ENCODE results near the gene ATF6. TPM values are rescaled to one million over a fixed set of nuclear protein-coding genes. Genes with fewer than 3 reads are reported as not detected.
A peak's percentile ranks its signal among the peaks of the same experiment; 100 is the strongest.

ATF6 gene
- total RNA-seq, 1 experiment from 2014 or later = 10.6 TPM

- no peak for TF ChIP-seq RORB (CRISPR knock-in tag; IDR thresholded peaks at IDR 0.05)
- TF ChIP-seq SMAD3 (CRISPR knock-in tag; IDR thresholded peaks at IDR 0.05; ENCODE audit: borderline replicate concordance) = no peak
- TF ChIP-seq ZNF423 (CRISPR knock-in tag; IDR thresholded peaks at IDR 0.05) = peak; percentile 69; the same call in 1 of the 2 replicates
These were observed 242.7 kb downstream of the ATF6 start for GRCh38 chr1:162008799-162009198.

DNA sequence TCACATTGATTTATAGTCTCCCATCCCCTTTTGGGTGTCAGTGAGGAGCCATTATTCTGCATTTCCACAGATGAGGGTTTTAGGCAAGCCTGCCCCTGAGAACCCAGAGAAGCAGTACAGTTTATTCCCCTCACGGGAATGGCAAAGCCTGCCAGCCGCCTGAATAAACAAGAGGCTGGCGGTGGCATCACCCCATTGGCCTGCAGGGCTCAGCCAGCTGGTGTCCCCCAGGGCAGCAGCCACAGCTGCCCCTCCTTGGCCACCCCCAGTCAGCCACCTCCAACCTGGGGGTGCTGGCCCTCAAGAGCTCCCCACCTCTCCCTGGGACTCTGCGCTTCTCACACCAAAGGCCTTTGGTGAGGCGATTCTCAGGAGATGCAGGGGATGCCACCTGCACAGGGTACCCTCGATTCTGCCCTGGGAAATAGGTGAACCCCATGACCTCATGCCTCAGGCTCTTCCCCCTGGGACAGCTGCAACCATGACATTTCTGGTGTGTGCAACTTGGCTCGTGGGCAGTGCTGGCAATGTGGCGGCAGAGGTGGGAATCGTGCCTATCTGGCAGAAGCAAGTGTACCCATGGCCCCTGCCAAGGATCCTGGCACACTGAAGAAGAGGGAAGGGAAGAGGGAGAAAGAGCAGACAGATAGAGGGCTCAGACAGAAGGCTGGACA, 243.5 kb downstream of the ATF6 start:
- Mint-ChIP-seq H3K36me3 (peaks cover 8% of the 10 kb centered on the region), H3K4me1 (peaks cover 30% of the 10 kb centered on the region), H3K27ac (no peak overlapping the region), H3K27me3 (ENCODE audit: low read depth) (no peaks in the 10 kb centered on the region), H3K4me3 (no peak overlapping the region), H3K9me3 (peaks cover 11% of the 10 kb centered on the region)
- CTCF ChIA-PET = no interaction called here
- no peak for ATAC-seq
- POLR2A ChIA-PET = no interaction called here
- no peak for DNase-seq (ENCODE audit: low spot score)
- TF ChIP-seq ZNF317 (CRISPR knock-in tag; IDR thresholded peaks at IDR 0.05; ENCODE audit: borderline replicate concordance, low read depth) (no peak), NFATC4 (CRISPR knock-in tag; IDR thresholded peaks at IDR 0.05) (no peak), SP1 (CRISPR knock-in tag; conservative IDR thresholded peaks at IDR 0.05) (no peak), IRF1 (CRISPR knock-in tag; IDR thresholded peaks at IDR 0.05) (no peak), JUN (CRISPR knock-in tag; IDR thresholded peaks at IDR 0.05) (no peak), OVOL2 (CRISPR knock-in tag; IDR thresholded peaks at IDR 0.05; ENCODE audit: borderline replicate concordance) (no peak), ELF4 (CRISPR knock-in tag; IDR thresholded peaks at IDR 0.05; ENCODE audit: low read depth) (no peak), FOXK1 (CRISPR knock-in tag; IDR thresholded peaks at IDR 0.05) (no peak), STAT6 (CRISPR knock-in tag; conservative IDR thresholded peaks at IDR 0.05; ENCODE audit: low read depth) (no peak), RELA (CRISPR knock-in tag; IDR thresholded peaks at IDR 0.05; ENCODE audit: borderline replicate concordance) (no peak), CREB1 (CRISPR knock-in tag; IDR thresholded peaks at IDR 0.05) (no peak), NFE2L1 (CRISPR knock-in tag; IDR thresholded peaks at IDR 0.05) (no peak), ATF2 (CRISPR knock-in tag; IDR thresholded peaks at IDR 0.05; ENCODE audit: borderline replicate concordance, low read depth) (no peak), ERG (CRISPR knock-in tag; IDR thresholded peaks at IDR 0.05) (no peak), CBFB (CRISPR knock-in tag; IDR thresholded peaks at IDR 0.05; ENCODE audit: low read depth) (no peak), RORB (CRISPR knock-in tag; IDR thresholded peaks at IDR 0.05) (no peak), ZMAT4 (CRISPR knock-in tag; IDR thresholded peaks at IDR 0.05) (no peak), ATF1 (CRISPR knock-in tag; IDR thresholded peaks at IDR 0.05) (no peak), GRHL2 (CRISPR knock-in tag; IDR thresholded peaks at IDR 0.05; ENCODE audit: insufficient replicate concordance, severe bottlenecking) (no peak)
- TF ChIP-seq, protein P1, sequence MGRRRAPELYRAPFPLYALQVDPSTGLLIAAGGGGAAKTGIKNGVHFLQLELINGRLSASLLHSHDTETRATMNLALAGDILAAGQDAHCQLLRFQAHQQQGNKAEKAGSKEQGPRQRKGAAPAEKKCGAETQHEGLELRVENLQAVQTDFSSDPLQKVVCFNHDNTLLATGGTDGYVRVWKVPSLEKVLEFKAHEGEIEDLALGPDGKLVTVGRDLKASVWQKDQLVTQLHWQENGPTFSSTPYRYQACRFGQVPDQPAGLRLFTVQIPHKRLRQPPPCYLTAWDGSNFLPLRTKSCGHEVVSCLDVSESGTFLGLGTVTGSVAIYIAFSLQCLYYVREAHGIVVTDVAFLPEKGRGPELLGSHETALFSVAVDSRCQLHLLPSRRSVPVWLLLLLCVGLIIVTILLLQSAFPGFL (CRISPR knock-in tag; IDR thresholded peaks at IDR 0.05; ENCODE audit: borderline replicate concordance) = no peak

More at GRCh38 chr1:162008799-162009198, 242.7 kb downstream of the ATF6 start:
- Mint-ChIP-seq H3K4me3 (no peak overlapping the region), H3K9me3 (peaks cover 9% of the 10 kb centered on the region), H3K27ac (no peak overlapping the region), H3K36me3 (peaks cover 7% of the 10 kb centered on the region), H3K27me3 (ENCODE audit: low read depth) (no peaks in the 10 kb centered on the region), H3K4me1 (peaks cover 22% of the 10 kb centered on the region)
- ATAC-seq (peak; percentile 28; the same call in 1 of the 2 replicates), DNase-seq (ENCODE audit: low spot score) (no peak)
- CTCF ChIA-PET = interaction anchor here (0.6 to 2.1 kb wide), 3 partner anchors 8 to 28 kb away, joined by 3 to 7 read pairs (median 6); partner anchors contain the start of gene OLFML2B
- POLR2A ChIA-PET = interaction anchor here (0.6 kb wide), 1 partner anchor 329 kb away, joined by 4 read pairs; no protein-coding TSS in a partner anchor

All from WTC11 (cell line).